ENCODE data around the gene SLC4A11. TPM values are rescaled to one million over a fixed set of nuclear protein-coding genes. Genes with fewer than 3 reads are reported as not detected.

The SLC4A11 gene
- polyA plus RNA-seq, 1 donor (not counting 4 experiments of a cell fraction or from before 2014, with no cell fraction given): 4.7 TPM

DNA sequence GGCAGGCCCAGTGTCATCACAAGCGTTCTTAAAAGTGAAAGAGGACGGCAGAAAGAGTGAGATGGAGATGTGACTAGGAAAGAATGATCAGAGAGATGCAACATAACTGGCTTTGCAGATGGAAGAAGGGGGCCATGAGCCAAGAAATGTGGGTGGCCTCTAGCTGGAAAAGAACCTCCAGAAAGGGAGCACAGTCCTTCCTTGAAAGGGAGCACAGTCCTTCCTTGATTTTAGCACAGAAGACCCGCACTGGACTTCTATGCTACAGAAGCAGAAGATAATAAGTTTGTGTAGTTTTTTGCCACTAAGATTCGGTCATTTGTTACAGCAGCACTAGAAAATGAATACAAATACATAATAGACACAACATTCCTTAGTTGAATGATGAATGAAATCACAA is 58.7 kb downstream of the SLC4A11 start:
- Histone ChIP-seq H3K79me2 (ENCODE audit: control insufficient read depth, insufficient read depth, low read length) (no peaks in the 10 kb centered on the region), H3K9me3 (ENCODE audit: control insufficient read depth, low read depth, low read length) (no peaks in the 10 kb centered on the region), H3K4me2 (ENCODE audit: control insufficient read depth, extremely low read depth, insufficient read depth, low read depth, low read length) (no peak overlapping the region), H3K27ac (ENCODE audit: control insufficient read depth, insufficient read depth, low read length) (no peak overlapping the region), H4K20me1 (ENCODE audit: control insufficient read depth, extremely low read depth, insufficient read depth, low read length) (no peaks in the 10 kb centered on the region), H3K27me3 (ENCODE audit: control insufficient read depth, extremely low read depth, insufficient read depth, low read length) (no peaks in the 10 kb centered on the region), H3K36me3 (ENCODE audit: control insufficient read depth in 2 of 2, extremely low read depth in 1 of 2, insufficient read depth in 2 of 2, low read length in 2 of 2) (no peaks in the 10 kb centered on the region), H3K4me3 (ENCODE audit: control insufficient read depth in 2 of 3, extremely low read depth in 1 of 3, insufficient read depth in 2 of 3, low read depth in 1 of 3, low read length in 3 of 3) (no peak overlapping the region), H3K4me1 (ENCODE audit: control insufficient read depth, extremely low read depth, insufficient read depth, low read length) (peaks cover 11% of the 10 kb centered on the region), H3K9me1 (ENCODE audit: control insufficient read depth, extremely low read depth, insufficient read depth, low read length) (no peaks in the 10 kb centered on the region), H2AFZ (ENCODE audit: control insufficient read depth, low read length) (no peak overlapping the region), H3K9ac (ENCODE audit: control insufficient read depth, extremely low read depth, insufficient read depth, low read length) (no peak overlapping the region)
- DNase-seq (ENCODE audit: low read depth, low spot score) (no peak), FAIRE-seq (no peak)
- TF ChIP-seq EZH2 (IDR thresholded peaks at IDR 0.05; ENCODE audit: low read length): no peak
- TF ChIP-seq, protein P1, sequence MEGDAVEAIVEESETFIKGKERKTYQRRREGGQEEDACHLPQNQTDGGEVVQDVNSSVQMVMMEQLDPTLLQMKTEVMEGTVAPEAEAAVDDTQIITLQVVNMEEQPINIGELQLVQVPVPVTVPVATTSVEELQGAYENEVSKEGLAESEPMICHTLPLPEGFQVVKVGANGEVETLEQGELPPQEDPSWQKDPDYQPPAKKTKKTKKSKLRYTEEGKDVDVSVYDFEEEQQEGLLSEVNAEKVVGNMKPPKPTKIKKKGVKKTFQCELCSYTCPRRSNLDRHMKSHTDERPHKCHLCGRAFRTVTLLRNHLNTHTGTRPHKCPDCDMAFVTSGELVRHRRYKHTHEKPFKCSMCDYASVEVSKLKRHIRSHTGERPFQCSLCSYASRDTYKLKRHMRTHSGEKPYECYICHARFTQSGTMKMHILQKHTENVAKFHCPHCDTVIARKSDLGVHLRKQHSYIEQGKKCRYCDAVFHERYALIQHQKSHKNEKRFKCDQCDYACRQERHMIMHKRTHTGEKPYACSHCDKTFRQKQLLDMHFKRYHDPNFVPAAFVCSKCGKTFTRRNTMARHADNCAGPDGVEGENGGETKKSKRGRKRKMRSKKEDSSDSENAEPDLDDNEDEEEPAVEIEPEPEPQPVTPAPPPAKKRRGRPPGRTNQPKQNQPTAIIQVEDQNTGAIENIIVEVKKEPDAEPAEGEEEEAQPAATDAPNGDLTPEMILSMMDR (optimal IDR thresholded peaks at IDR 0.05 in 1 of 3, IDR thresholded peaks at IDR 0.05 in 1 of 3, conservative IDR thresholded peaks at IDR 0.05 in 1 of 3; ENCODE audit: extremely low read depth in 1 of 3, insufficient read depth in 2 of 3, low read length in 3 of 3): no peak
- dilution Hi-C loops (cut with MboI; ENCODE audit: extremely low pct_ligation_motif_present, low sequenced_read_pairs): no loop called here

DNA sequence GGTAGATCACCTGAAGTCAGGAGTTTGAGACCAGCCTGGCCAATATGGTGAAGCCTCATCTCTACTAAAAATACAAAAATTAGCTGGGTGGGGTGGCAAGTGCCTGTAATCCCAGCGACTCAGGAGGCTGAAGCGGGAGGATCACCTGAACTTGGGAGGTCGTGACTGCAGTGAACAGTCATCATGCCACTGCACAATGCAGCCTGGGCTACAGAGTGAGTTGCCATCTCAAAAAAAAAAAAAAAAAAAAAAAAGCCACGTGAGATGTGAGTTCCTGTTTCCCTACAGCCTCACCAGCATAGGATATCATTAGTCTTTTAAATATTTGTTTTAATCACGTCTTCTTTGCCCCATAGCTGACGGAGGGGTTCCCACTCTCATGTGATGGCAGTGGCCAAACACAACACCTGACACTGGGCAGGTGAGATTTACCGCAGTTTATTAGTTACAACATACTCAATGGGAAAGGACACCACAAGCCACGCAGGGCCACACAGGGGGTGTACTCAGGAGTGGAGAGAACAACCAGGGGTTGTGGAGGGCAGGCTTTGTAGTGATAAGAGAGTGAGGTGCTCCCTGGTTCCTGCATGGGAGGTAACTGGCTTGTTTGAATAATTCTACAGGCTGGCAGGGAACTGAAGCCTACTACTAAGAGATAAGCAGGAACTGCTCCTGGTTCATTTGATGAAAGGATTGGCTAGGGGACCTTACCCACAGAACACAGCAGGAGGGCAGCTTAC is 61.1 kb downstream of the SLC4A11 start:
- H3K4me2 ChIP-seq (ENCODE audit: control insufficient read depth, extremely low read depth, insufficient read depth, low read depth, low read length): no peak overlapping the region
- no peaks in the 10 kb centered on the region for H3K9me1 ChIP-seq (ENCODE audit: control insufficient read depth, extremely low read depth, insufficient read depth, low read length)
- no peak for FAIRE-seq
- peaks cover 11% of the 10 kb centered on the region for H3K4me1 ChIP-seq (ENCODE audit: control insufficient read depth, extremely low read depth, insufficient read depth, low read length)
- H2AFZ ChIP-seq (ENCODE audit: control insufficient read depth, low read length): no peak overlapping the region
- TF ChIP-seq, protein P1 (optimal IDR thresholded peaks at IDR 0.05 in 1 of 3, IDR thresholded peaks at IDR 0.05 in 1 of 3, conservative IDR thresholded peaks at IDR 0.05 in 1 of 3; ENCODE audit: extremely low read depth in 1 of 3, insufficient read depth in 2 of 3, low read length in 3 of 3): no peak
- TF ChIP-seq EZH2 (IDR thresholded peaks at IDR 0.05; ENCODE audit: low read length): no peak
- H3K36me3 ChIP-seq (ENCODE audit: control insufficient read depth in 2 of 2, extremely low read depth in 1 of 2, insufficient read depth in 2 of 2, low read length in 2 of 2): no peaks in the 10 kb centered on the region
- no peaks in the 10 kb centered on the region for H3K9me3 ChIP-seq (ENCODE audit: control insufficient read depth, low read depth, low read length)
- no peaks in the 10 kb centered on the region for H3K79me2 ChIP-seq (ENCODE audit: control insufficient read depth, insufficient read depth, low read length)
- peaks cover 2% of the 10 kb centered on the region for H3K27me3 ChIP-seq (ENCODE audit: control insufficient read depth, extremely low read depth, insufficient read depth, low read length)
- dilution Hi-C loops (cut with MboI; ENCODE audit: extremely low pct_ligation_motif_present, low sequenced_read_pairs): no loop called here
- no peak overlapping the region for H3K9ac ChIP-seq (ENCODE audit: control insufficient read depth, extremely low read depth, insufficient read depth, low read length)
- H3K4me3 ChIP-seq (ENCODE audit: control insufficient read depth in 2 of 3, extremely low read depth in 1 of 3, insufficient read depth in 2 of 3, low read depth in 1 of 3, low read length in 3 of 3): no peak overlapping the region
- DNase-seq (ENCODE audit: low read depth, low spot score): no peak
- no peaks in the 10 kb centered on the region for H4K20me1 ChIP-seq (ENCODE audit: control insufficient read depth, extremely low read depth, insufficient read depth, low read length)
- H3K27ac ChIP-seq (ENCODE audit: control insufficient read depth, insufficient read depth, low read length): no peak overlapping the region

Other genes starting within 250 kb of the SLC4A11 start
- 0.18 TPM in 1 of 3 replicates, not detected in the others for gene GNRH2, start 195.6 kb downstream of the SLC4A11 start, polyA plus RNA-seq
- gene MRPS26, start 193.1 kb downstream of the SLC4A11 start, polyA plus RNA-seq: 29.8 to 37.4 TPM (median 33.0 TPM) in 3 replicates
- not detected in 3 replicates for gene OXT, start 167.6 kb downstream of the SLC4A11 start, polyA plus RNA-seq
- not detected in 3 replicates for gene AVP, start 154.5 kb downstream of the SLC4A11 start, polyA plus RNA-seq
- gene FASTKD5, start 79.3 kb downstream of the SLC4A11 start, polyA plus RNA-seq: 23.7 to 30.9 TPM (median 25.7 TPM) in 3 replicates
- 1.8 to 2.8 TPM (median 1.8 TPM) in 3 replicates for gene UBOX5, start 79.3 kb downstream of the SLC4A11 start, polyA plus RNA-seq
- 2.5 to 6.2 TPM (median 2.9 TPM) in 3 replicates for gene LZTS3, start 65.6 kb downstream of the SLC4A11 start, polyA plus RNA-seq
- gene DDRGK1, start 34.5 kb downstream of the SLC4A11 start, polyA plus RNA-seq: 31.0 to 41.5 TPM (median 32.2 TPM) in 3 replicates
- 40.5 to 45.4 TPM (median 44.9 TPM) in 3 replicates for gene ITPA, start 29.7 kb downstream of the SLC4A11 start, polyA plus RNA-seq
- gene DNAAF9, start 168.5 kb upstream of the SLC4A11 start, polyA plus RNA-seq: 8.8 to 9.8 TPM (median 9.2 TPM) in 3 replicates
- gene ATRN, start 231.8 kb upstream of the SLC4A11 start, polyA plus RNA-seq: 46.9 to 61.1 TPM (median 49.9 TPM) in 3 replicates

Data from keratinocyte (primary cell).